ENCODE results near the gene ANXA7.
"Not testable (repeated sequence)": the region's sequence is repeated elsewhere in the genome, so short reads cannot be mapped to it uniquely, and the experiment has no call there.

Gene ANXA7

DNA sequence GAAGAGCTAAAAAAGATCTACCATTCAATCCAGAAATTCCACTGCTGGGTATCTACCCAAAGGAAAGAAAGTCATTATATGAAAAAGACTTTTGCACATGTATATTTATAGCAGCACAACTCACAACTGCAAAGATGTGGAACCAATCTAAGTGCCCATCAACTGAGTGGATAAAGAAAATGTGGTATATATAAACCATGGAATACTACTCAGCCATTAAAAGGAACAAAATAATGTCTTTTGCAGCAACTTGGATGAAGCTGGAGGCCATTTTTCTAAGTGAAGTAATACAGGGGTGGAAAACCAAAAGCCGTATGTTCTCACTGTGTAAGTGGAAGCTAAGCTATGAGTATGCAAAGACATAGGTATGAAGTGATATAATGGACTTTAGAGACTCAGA is 3.0 kb downstream of the ANXA7 start:
- intact Hi-C loops (cut with DNase I): no loop called here
- DNase-seq: no peak

DNA sequence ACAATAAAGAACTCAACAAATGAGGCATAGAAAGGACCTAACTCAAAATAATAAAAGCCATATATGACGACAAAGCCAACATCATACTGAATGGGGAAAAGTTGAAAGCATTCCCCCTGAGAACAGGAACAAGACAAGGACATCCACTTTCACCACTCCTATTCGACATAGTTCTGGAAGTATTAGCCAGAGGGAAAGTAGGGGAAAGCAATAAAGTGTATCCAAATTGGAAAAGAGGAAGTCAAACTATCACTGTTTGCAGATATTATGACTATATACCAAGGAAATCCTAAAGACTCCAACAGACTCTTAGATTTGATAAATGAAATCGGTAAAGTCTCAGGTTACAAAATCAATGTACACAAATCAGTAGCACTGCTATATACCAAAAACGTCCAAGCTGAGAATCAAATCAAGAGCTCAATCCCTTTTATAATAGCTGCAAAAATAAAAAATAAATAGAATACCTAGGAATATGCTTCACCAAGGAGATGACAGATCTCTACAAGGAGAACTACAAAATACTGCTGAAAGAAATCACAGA is 4.8 kb downstream of the ANXA7 start:
- intact Hi-C loops (cut with DNase I): no loop called here

DNA sequence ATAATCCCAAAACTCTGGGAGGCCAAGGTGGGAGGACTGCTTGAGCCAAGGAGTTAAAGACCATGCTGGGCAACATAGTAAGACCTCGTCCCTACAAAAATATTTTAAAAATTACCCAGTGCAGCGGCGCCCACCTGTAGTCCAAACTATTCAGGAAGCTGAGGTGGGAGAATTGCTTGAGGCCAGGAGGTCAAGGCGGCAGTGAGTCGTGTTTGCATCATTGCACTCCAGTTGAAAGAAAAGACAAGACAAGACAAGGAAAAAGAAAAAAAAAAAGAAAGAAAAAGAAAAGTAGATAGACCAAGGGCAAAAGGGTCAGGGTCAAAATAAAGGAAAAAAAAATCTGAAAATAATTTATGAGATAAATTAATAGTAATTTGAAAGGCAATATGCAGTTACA is 5.8 kb downstream of the ANXA7 start:
- DNase-seq: no peak
- intact Hi-C loops (cut with DNase I): no loop called here

More for the DNA sequence above, 4.8 kb downstream of the ANXA7 start:
- DNase-seq: no peak

DNA sequence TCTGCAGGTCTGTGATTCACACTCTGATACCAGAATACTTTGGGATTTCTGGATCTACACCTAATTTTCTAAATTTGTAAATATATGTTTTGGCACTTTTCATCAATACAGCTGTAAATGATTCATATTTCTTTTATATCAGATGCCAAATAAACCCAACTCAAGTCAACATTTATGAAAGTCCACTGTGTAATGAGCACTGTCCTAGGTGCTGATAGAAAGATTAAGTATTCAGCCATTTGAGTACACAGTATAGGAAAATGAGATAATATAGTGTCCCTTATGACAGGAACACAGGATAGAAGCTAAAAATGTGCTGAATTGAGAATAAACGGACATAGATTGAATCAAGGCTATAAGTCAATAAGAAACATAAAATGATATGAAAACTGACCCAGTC is 6.4 kb downstream of the ANXA7 start:
- intact Hi-C loops (cut with DNase I): no loop called here
- no peak for DNase-seq

DNA sequence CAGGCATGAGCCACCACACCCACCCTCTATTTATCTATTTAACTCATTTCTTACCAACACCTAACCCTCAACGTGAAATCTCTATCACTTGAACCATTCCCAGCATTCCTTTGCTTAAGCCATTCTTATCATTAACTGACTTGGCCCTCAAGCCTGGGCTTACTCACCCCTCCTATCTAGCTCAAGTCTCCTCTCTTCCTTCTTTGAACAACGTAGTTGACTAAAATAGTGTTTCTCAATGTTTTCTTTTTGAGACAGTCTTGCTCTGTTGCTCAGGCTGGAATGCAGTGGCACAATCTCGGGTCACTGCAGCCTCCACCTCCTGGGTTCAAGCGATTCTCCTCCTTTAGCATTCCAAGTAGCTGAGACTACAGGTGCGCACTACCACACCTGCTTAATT is 7.0 kb downstream of the ANXA7 start:
- no peak for DNase-seq
- intact Hi-C loops (cut with DNase I): no loop called here

DNA sequence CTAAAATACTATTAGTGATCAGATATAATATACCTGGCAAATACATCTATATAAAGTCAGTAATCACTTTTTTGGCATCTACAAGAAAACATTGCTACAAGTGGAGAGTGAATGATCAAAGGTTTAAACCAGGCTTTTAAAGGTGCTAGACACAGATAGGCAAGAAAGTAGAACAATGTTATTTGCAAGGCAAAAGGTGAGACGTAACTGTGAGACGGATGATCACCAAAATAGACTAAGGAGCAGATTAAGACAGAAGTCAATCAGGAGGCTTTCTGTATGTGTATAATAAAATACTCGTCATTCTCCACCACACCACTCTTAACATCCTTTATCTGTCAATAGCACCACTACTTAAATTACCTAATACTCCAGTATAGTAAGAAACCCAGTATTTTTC is 8.3 kb downstream of the ANXA7 start:
- intact Hi-C loops (cut with DNase I): no loop called here

DNA sequence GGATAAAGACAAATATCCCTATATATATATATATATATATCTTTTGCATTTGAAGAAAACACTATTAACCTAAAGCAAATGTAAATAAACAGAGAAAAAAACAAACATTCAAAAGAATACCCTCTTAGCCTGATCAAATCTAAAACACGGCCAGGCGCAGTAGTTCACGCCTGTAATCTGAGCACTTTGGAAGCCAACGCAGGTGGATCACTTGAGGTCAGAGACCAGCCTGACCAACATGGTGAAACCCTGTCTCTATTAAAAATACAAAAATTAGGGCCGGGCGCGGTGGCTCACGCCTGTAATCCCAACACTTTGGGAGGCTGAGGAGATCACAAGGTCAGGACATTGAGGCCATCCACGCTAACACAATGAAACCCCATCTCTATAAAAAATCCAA is 9.2 kb downstream of the ANXA7 start:
- DNase-seq: no peak
- intact Hi-C loops (cut with DNase I): no loop called here

More for the DNA sequence above, 8.3 kb downstream of the ANXA7 start:
- DNase-seq: no peak

DNA sequence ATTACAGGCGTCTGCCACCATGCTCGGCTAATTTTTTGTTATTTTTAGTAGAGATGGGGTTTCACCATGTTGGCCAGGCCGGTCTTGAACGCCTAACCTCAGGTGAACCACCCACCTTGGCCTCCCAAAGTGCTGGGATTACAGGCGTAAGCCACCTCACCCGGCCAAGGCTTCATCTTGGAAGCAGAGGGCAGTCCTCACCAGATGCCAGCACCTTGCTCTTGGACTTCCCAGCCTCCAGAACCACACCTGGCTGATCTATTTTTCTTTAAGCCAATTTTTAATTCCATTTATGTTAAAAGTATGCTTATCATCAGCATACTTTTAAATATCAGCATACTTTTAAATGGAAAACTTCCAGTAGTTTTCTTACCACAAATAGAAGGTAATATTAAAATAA is 12.2 kb downstream of the ANXA7 start:
- intact Hi-C loops (cut with DNase I): no loop called here
- no peak for DNase-seq

DNA sequence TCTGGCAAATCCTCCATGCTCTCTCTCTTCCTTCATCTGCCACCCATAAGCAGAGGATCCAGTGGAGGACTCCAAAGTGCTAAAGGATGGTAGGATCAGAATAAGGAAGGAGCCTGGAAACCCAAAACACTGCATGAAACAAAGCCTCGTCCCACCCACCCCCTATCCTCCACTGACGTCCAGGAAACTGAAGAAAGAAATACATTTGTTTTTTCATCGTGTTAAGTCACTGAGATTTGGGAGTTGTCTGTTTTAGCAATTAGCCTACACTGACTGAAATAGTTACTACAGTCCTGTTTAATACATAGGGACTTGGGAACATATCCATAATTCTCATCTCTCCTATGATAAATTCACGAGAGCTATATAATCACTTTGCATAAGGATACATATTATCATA is 14.8 kb downstream of the ANXA7 start:
- DNase-seq: no peak
- intact Hi-C loops (cut with DNase I): no loop called here

DNA sequence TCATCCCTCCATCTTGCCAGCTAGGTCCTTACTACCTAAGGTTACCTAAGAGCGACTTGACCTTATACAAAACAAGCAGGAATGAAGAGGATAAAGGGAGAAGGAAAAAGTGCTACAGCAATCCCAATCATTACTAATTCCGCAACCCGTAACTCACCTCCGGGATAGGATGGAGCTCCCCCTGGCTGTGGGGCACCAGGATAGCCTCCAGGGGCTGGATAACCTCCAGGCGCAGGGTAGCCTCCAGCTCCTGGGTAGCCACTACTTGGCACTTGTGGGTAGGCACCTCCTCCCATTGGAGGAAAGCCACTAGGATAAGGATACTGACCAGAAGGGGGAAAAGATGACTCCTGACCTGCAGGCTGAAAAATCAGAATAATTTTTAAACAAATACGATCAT is 15.8 kb downstream of the ANXA7 start:
- intact Hi-C loops (cut with DNase I): no loop called here
- DNase-seq: no peak

DNA sequence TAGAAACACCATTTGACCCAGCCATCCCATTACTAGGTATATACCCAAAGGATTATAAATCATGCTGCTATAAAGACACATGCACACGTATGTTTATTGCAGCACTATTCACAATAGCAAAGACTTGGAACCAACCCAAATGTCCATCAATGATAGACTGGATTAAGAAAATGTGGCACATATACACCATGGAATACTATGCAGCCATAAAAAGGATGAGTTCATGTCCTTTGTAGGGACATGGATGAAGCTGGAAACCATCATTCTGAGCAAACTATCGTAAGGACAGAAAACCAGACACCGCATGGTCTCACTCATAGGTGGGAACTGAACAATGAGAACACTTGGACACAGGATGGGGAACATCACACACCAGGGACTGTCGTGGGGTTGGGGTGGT is 19.5 kb downstream of the ANXA7 start:
- DNase-seq; intact Hi-C loops (cut with DNase I): not testable (repeated sequence)

DNA sequence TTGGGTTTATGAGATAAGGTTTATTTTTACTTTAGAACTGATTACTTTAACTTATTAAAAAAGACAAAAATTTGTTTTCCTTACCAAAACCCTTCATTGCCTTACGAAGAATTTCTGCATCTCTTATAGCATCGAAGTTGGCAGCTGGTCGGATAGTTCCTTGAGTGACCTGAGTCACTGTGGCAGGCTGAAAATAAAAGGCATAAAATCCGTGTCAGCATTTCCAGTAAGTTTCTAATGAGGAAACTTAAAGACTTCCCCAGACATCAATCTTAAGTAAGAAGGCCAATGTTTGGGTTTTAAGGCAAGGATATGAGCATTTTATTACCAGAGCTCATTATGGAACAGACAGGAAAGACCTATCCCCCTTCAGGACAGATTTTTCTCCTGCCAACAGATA is 25.6 kb downstream of the ANXA7 start:
- DNase-seq: no peak
- intact Hi-C loops (cut with DNase I): no loop called here

DNA sequence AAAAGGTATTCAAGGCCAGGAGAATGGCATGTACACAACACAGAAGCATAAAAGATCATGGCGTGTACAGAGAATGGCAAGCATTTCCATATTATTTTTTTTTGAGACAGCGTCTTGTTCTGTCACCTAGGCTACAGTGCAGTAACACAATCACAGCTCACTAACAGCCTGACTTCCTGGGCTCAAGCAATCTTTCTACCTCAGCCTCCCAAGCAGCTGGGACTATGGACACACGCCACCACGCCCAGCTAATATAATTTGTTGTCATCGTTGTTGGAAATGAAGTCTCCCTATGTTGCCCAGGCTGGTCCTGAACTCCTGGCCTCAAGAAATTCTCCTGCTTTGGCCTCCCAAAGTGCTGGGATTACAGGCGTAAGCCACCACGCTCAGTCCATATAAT is 27.3 kb downstream of the ANXA7 start:
- no peak for DNase-seq
- intact Hi-C loops (cut with DNase I): no loop called here

DNA sequence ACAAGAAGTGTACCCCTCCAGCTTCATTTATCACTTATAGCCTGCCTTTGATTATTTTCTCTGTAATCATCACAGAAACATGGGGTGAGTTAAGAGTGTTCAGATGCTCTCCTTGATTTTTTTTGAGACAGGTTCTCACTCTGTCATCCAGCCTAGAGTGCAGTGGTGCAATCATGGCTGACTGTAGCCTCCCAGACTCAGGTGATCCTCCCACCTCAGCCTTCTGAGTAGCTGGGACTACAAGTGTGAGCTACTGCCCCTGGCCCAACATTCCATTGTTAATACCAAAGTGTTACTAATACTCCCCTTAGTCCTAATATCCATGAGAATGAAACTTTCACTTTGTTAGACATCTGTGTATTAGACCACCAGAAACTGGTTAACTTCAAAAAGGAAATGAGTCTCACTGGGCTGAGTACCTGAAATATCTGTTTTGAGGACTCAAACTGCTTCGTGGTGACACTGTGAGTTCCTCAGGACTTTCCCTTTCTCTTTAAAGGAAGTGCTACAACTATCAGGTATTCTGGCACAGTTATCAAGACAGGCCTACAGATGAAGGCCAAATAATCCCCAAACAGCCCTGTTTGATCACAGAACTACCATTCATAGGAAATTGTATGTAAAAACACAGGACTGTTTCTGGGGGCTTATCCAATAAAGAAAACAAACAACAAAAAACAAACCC is 34.7 kb downstream of the ANXA7 start:
- intact Hi-C loops (cut with DNase I): no loop called here

DNA sequence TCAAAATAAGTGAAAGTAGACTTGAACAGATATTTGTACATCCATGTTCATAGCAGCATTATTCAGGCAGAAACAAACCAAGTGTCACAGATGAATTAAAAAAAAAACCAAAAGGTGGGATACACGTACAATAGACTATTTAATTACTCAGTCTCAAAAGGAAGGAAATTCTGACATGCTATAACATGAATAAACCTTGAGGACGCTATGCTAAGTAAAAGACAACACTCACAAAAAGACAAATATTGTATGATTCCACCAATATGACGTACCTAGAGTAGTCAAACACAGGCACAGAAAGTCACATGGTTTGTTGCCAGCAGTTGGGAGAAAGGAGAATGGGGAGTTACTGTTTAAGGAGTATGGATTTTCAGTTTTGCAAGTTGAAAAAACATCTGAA is 37.2 kb downstream of the ANXA7 start:
- intact Hi-C loops (cut with DNase I): no loop called here
- no peak for DNase-seq

More for the DNA sequence above, 34.7 kb downstream of the ANXA7 start:
- DNase-seq: no peak

DNA sequence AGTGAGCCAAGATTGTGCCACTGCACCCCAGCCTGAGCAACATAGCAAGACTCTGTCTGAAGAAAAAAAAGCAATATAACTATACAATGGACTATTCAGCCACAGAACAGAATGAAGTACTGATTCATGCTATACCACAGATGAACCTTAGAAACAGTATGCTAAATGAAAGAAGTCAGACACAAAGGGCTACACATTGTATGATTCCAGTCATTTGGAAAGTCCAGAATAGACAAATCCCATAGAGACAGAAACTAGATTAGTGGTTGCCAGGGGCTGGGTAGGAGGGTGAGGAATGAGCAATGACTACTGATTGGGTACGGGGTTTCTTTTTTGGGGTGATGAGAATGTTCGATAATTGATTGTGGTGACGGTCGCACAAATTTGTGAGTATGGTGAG is 45.6 kb downstream of the ANXA7 start:
- intact Hi-C loops (cut with DNase I): no loop called here
- peak in 3 of 42 donors; percentile 10 to 35 (median 15) for DNase-seq

DNA sequence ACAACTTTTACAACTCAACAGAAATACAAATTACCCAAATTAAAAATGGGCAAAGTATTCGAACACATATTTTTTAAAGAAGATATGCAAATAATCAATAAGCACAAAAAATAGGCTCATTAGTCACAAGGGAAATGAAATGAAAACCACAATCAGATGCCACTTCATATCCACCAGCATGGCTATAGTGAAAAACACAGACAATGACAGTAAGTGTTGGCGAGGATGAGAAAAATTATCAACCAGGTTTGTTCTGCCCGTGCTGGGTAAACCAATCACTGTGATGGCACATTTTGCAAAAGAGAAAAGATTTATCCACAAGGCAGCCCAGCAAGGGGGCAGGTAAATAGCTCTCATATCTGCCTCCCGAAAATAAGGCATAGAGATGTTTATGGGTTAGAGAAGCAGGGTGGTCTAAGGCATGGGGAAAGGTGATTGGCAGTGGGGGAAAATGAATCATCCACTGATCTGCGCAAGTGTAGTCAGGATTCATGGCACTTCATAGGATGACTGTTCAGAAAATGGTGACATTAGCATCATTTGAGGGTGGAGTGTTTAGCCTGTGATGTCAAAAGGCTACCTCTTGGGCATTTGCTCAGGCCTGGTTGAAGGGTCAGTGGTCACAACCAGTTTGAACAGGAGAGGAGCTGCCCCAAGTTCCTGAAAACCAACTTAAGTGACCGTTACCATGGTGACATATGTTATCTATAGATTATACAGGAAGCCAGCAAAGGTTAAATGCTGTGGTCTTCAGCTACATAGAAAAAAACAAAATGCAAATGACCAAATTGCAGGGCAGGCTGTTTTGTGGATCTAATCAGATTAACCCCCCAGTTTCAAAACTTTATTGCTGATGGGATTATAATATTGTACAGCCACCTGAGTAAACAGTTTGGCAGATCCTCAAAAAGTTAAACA is 47.2 kb downstream of the ANXA7 start:
- no peak for DNase-seq
- intact Hi-C loops (cut with DNase I): no loop called here

DNA sequence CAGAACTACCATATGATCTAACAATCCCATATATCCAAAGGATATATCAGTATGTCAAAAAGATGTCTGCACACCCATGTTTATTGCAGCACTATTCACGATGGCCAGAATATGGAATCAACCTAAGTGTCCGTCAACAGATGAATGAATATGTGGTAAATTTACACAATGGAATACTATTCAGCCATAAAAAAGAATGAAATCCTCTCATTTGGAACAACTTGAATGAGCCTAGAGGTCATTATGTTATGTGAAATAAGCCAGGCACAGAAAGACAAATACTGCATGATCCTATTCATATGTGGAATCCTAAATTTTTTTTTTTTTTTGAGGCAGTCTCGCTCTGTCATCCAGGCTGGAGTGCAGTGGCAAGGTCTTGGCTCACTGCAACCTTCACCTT is 48.9 kb downstream of the ANXA7 start:
- DNase-seq: no peak
- intact Hi-C loops (cut with DNase I): no loop called here

DNA sequence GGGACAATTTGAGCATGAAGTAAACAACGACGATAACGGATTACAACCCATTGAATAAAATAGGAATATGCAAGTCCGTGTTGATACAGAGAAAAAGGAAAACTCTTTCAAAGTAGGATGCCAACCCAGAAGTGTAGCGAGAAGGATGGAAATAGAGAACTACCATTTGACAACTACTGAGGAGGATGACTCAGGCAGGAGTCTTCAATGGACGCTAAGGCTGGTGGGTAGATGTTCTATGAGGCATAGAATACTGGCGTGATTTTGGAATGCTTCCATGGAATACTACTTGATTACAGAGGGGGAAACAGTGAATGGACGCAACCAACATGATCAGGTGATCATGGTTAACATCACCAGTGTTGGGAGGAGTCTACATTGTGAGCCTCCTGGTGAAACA is 54.4 kb downstream of the ANXA7 start:
- intact Hi-C loops (cut with DNase I): no loop called here
- DNase-seq: no peak

Data from head of caudate nucleus (tissue), 42 donors.